Upper lobe of left lung (tissue), 4 donors: ENCODE data around the gene ZNF594.
"Not testable (repeated sequence)": the region's sequence is repeated elsewhere in the genome, so short reads cannot be mapped to it uniquely, and the experiment has no call there.

Experiments used
- POLR2A ChIP-seq, 4 donors: fragments of 450-650 bp; IDR thresholded peaks; one replicate each; pipeline ENCODE4 v1.5.1; 2016 to 2017; ENCODE audit warnings: antibody characterized with exemption in 4 of 4, mild to moderate bottlenecking in 2 of 4
- TF ChIP-seq, protein P1 (sequence below), 6 experiments: fragments of 450-650 bp in 4 of 6; fragments of 200-600 bp in 2 of 6; sonication (generic) in 2 of 6; IDR thresholded peaks; one replicate each; pipeline ENCODE4 v1.5.1; 2016 to 2019; ENCODE audit warnings: antibody characterized with exemption in 6 of 6

DNA sequence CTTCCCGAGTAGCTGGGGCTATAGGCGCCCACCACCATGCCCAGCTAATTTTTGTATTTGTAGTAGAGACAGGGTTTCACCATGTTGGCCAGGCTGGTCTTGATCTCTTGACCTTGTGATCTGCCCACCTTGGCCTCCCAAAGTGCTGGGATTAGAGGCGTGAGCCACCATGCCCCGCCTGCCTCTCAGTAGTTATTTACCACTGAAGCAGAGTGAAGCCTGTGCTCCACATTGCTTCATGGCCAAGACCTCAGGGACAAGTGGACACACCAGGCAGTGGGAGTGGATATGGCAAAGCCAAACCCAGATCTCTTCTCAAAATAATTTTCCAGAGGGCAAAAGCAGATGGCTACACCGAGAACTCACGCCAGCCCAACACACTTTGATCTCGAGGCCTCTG is 41.8 kb upstream of the ZNF594 start:
- TF ChIP-seq, protein P1, sequence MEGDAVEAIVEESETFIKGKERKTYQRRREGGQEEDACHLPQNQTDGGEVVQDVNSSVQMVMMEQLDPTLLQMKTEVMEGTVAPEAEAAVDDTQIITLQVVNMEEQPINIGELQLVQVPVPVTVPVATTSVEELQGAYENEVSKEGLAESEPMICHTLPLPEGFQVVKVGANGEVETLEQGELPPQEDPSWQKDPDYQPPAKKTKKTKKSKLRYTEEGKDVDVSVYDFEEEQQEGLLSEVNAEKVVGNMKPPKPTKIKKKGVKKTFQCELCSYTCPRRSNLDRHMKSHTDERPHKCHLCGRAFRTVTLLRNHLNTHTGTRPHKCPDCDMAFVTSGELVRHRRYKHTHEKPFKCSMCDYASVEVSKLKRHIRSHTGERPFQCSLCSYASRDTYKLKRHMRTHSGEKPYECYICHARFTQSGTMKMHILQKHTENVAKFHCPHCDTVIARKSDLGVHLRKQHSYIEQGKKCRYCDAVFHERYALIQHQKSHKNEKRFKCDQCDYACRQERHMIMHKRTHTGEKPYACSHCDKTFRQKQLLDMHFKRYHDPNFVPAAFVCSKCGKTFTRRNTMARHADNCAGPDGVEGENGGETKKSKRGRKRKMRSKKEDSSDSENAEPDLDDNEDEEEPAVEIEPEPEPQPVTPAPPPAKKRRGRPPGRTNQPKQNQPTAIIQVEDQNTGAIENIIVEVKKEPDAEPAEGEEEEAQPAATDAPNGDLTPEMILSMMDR (IDR thresholded peaks at IDR 0.05) = not testable (repeated sequence)
- not testable (repeated sequence) for TF ChIP-seq POLR2A (IDR thresholded peaks at IDR 0.05)
